Sigmoid colon (tissue), 7 donors: ENCODE results near the gene SPOCK1. TPM values are rescaled to one million over a fixed set of nuclear protein-coding genes. Genes with fewer than 3 reads are reported as not detected.

Source experiments
- DNase-seq: peaks from one replicate; pipeline ENCODE4 v3.0.0-alpha.2; 2019
- H3K27ac ChIP-seq, 4 donors: fragments of 200-600 bp; sonication (generic); one replicate each; pipeline ENCODE4 v1.5.1; 2016 to 2019; ENCODE audit warnings: mild to moderate bottlenecking in 1 of 4
- H3K27me3 ChIP-seq, 3 donors: fragments of 200-600 bp; sonication (generic); one replicate each; pipeline ENCODE4 v1.5.1; 2019; ENCODE audit warnings: mild to moderate bottlenecking in 1 of 3
- H3K36me3 ChIP-seq, 4 donors: fragments of 200-600 bp; sonication (generic); one replicate each; pipeline ENCODE4 v1.5.1; 2016 to 2019
- H3K4me1 ChIP-seq, 4 donors: fragments of 200-600 bp; sonication (generic); one replicate each; pipeline ENCODE4 v1.5.1; 2017 to 2019
- H3K4me3 ChIP-seq, 4 donors: fragments of 200-600 bp; sonication (generic); one replicate each; pipeline ENCODE4 v1.5.1; 2017 to 2019; ENCODE audit warnings: mild to moderate bottlenecking in 2 of 4, moderate library complexity in 1 of 4
- H3K9me3 ChIP-seq, 4 donors: fragments of 200-600 bp in 3 of 4; sonication (generic) in 3 of 4; one replicate each; pipeline versions ENCODE4 v1.5.1 to v1.6.1; 2013 to 2019
- CTCF ChIP-seq, 4 experiments: fragments of 450-650 bp in 3 of 4; fragments of 200-600 bp in 1 of 4; IDR thresholded peaks; one replicate each; pipeline ENCODE4 v1.5.1; 2016 to 2019; ENCODE audit warnings: antibody characterized with exemption in 4 of 4, mild to moderate bottlenecking in 3 of 4, moderate library complexity in 2 of 4
- EP300 ChIP-seq, 4 donors: sonication (generic); formaldehyde crosslinking; IDR thresholded peaks; one replicate each; pipeline ENCODE4 v1.6.1; 2017; ENCODE audit warnings: antibody characterized with exemption in 4 of 4
- POLR2A ChIP-seq, 2 donors: fragments of 450-650 bp; IDR thresholded peaks; one replicate each; pipeline ENCODE4 v1.6.1; 2016; ENCODE audit warnings: antibody characterized with exemption in 2 of 2, mild to moderate bottlenecking in 2 of 2, moderate library complexity in 2 of 2
- POLR2AphosphoS5 ChIP-seq, 4 donors: sonication (generic); formaldehyde crosslinking; IDR thresholded peaks; one replicate each; pipeline ENCODE4 v1.6.1; 2017; ENCODE audit warnings: antibody characterized with exemption in 4 of 4
- WGBS, 2 donors: extraction: QIAGEN DNeasy Blood & Tissue Kit; methylation state at CpG; one replicate each; pipeline ENCODE4 v1.1.7; 2013; 5-methylcytosine and 5-hydroxymethylcytosine counted together
- intact Hi-C: fragments of 100-400 bp; cut with DNase I; formaldehyde crosslinking; loops from one replicate; pipeline ENCODE4 v1.15.1; 2023
- polyA plus RNA-seq, 3 donors: library from polyadenylated mRNA; stranded (reverse); fragments of 200-250 nt; gene quantifications; one replicate each; pipeline ENCODE4 v1.2.3, GENCODE V29; 2013
- total RNA-seq, 4 donors: library from RNA; depleted of rRNA; stranded (reverse); fragments of >200 nt; gene quantifications; one replicate each; pipeline ENCODE4 v1.1.0, GENCODE V29; 2016
- donor health status: healthy with polysubstance abuse.
- donor health status: Bipolar disorder and iron deficiency.
- donor health status: healthy.

SPOCK1 gene
- total and polyA plus RNA-seq, 7 donors: 2.4 to 104 (median 33.4) TPM

GRCh38 chr5:137207023-137207760, 291.9 kb downstream of the SPOCK1 start:
- 39 to 73% methylated on average over 4 of the region's 4 CpGs for WGBS, 2 donors
- DNase-seq: no peak
- peaks cover 0 to 14% (median 3%) of the 10 kb centered on the region in 4 donors for H3K4me1 ChIP-seq
- H3K9me3 ChIP-seq: no peaks in the 10 kb centered on the region
- TF ChIP-seq EP300 (IDR thresholded peaks at IDR 0.05) (no peak), POLR2A (IDR thresholded peaks at IDR 0.05) (no peak), POLR2AphosphoS5 (IDR thresholded peaks at IDR 0.05) (no peak), CTCF (IDR thresholded peaks at IDR 0.05) (no peak)
- no peaks in the 10 kb centered on the region for H3K36me3 ChIP-seq
- intact Hi-C loops: no loop called here
- H3K4me3 ChIP-seq: no peak overlapping the region
- no peak overlapping the region for H3K27ac ChIP-seq
- H3K27me3 ChIP-seq: no peaks in the 10 kb centered on the region

- Histone ChIP-seq H3K4me3 (no peak overlapping the region), H3K27ac (no peak overlapping the region), H3K4me1 (peaks cover 0 to 14% (median 3%) of the 10 kb centered on the region in 4 donors), H3K9me3 (no peaks in the 10 kb centered on the region), H3K36me3 (no peaks in the 10 kb centered on the region), H3K27me3 (no peaks in the 10 kb centered on the region)
- 72 to 80% methylated on average over 6 of the region's 6 CpGs for WGBS, 2 donors
- TF ChIP-seq POLR2A (IDR thresholded peaks at IDR 0.05) (no peak), POLR2AphosphoS5 (IDR thresholded peaks at IDR 0.05) (no peak), CTCF (IDR thresholded peaks at IDR 0.05) (no peak), EP300 (IDR thresholded peaks at IDR 0.05) (no peak)
- no peak for DNase-seq
- intact Hi-C loops: no loop called here
Measured at GRCh38 chr5:137206030-137206715, 293.0 kb downstream of the SPOCK1 start.

- DNase-seq: no peak
- Histone ChIP-seq H3K27me3 (no peaks in the 10 kb centered on the region), H3K36me3 (no peaks in the 10 kb centered on the region), H3K27ac (no peak overlapping the region), H3K4me3 (no peak overlapping the region), H3K9me3 (no peaks in the 10 kb centered on the region), H3K4me1 (peaks cover 0 to 14% (median 3%) of the 10 kb centered on the region in 4 donors)
- TF ChIP-seq EP300 (IDR thresholded peaks at IDR 0.05) (no peak), POLR2AphosphoS5 (IDR thresholded peaks at IDR 0.05) (no peak), POLR2A (IDR thresholded peaks at IDR 0.05) (no peak)
- 68 to 75% methylated on average over 6 of the region's 6 CpGs for WGBS, 2 donors
- intact Hi-C loops: no loop called here
Measured at GRCh38 chr5:137205231-137206027, 293.7 kb downstream of the SPOCK1 start.

GRCh38 chr5:137203011-137203632, 296.0 kb downstream of the SPOCK1 start:
- TF ChIP-seq EP300 (IDR thresholded peaks at IDR 0.05) (no peak), POLR2AphosphoS5 (IDR thresholded peaks at IDR 0.05) (no peak), CTCF (IDR thresholded peaks at IDR 0.05) (no peak), POLR2A (IDR thresholded peaks at IDR 0.05) (no peak)
- 54 to 55% methylated on average over 4 of the region's 4 CpGs for WGBS, 2 donors
- intact Hi-C loops: no loop called here

More at GRCh38 chr5:137203011-137203632, 296.0 kb downstream of the SPOCK1 start:
- Histone ChIP-seq H3K36me3 (no peaks in the 10 kb centered on the region), H3K27ac (no peak overlapping the region), H3K27me3 (no peaks in the 10 kb centered on the region), H3K4me3 (no peak overlapping the region), H3K9me3 (no peaks in the 10 kb centered on the region), H3K4me1 (peaks cover 0 to 14% (median 3%) of the 10 kb centered on the region in 4 donors)
- DNase-seq: no peak
